Astrocyte (in vitro differentiated cells and primary cell): ENCODE measurements around the gene PSORS1C1. TPM values are rescaled to one million over a fixed set of nuclear protein-coding genes. Genes with fewer than 3 reads are reported as not detected.

Source experiments
- DNase-seq: peaks from one replicate; pipeline ENCODE4 v3.0.0-alpha.2; 2010; ENCODE audit warnings: low read depth
- FAIRE-seq: peaks from 2 replicates; lab custom pipeline; 2011; peaks lifted over from hg19 to GRCh38; lab: Jason Lieb, UNC
- H2AFZ ChIP-seq: 2 replicates; pipeline ENCODE4 v1.6.0; 2012; ENCODE audit warnings: low read depth, low read length, inconsistent platforms
- H3K27ac ChIP-seq: 2 replicates; pipeline ENCODE4 v1.5.1; 2011; ENCODE audit warnings: low read depth, low read length, inconsistent platforms
- H3K27me3 ChIP-seq: 2 replicates; pipeline ENCODE4 v1.6.0; 2011; ENCODE audit warnings: low read length, inconsistent platforms; ENCODE audit not compliant: insufficient read depth
- H3K36me3 ChIP-seq: 2 replicates; pipeline ENCODE4 v1.5.1; 2011; ENCODE audit warnings: low read length, inconsistent platforms; ENCODE audit not compliant: insufficient read depth
- H3K4me1 ChIP-seq: 2 replicates; pipeline ENCODE4 v1.5.1; 2011; ENCODE audit warnings: low read length, inconsistent platforms; ENCODE audit not compliant: insufficient read depth
- H3K4me2 ChIP-seq: 2 replicates; pipeline ENCODE4 v1.6.0; 2012; ENCODE audit warnings: low read length, inconsistent platforms
- H3K4me3 ChIP-seq: 2 replicates; pipeline ENCODE4 v1.5.1; 2011; ENCODE audit warnings: low read depth, mild to moderate bottlenecking, low read length, inconsistent platforms; ENCODE audit not compliant: insufficient read depth
- H3K79me2 ChIP-seq: 2 replicates; pipeline ENCODE4 v1.6.0; 2012; ENCODE audit warnings: mild to moderate bottlenecking, low read length, inconsistent platforms; ENCODE audit not compliant: insufficient read depth
- H3K9ac ChIP-seq: 2 replicates; pipeline ENCODE4 v1.6.0; 2012; ENCODE audit warnings: mild to moderate bottlenecking, low read length, inconsistent platforms
- H3K9me3 ChIP-seq: 2 replicates; pipeline ENCODE4 v1.5.1; 2012; ENCODE audit warnings: low read depth, mild to moderate bottlenecking, low read length, inconsistent platforms; ENCODE audit not compliant: insufficient read depth
- H4K20me1 ChIP-seq: 2 replicates; pipeline ENCODE4 v1.6.0; 2012; ENCODE audit warnings: low read length, inconsistent platforms; ENCODE audit not compliant: insufficient read depth
- H3K27ac Mint-ChIP-seq: one replicate; pipeline ENCODE4 v1.8.0; 2021; ENCODE audit warnings: mild to moderate bottlenecking, mixed read lengths; ENCODE audit not compliant: unreplicated experiment
- H3K27me3 Mint-ChIP-seq: one replicate; pipeline ENCODE4 v1.8.0; 2021; ENCODE audit warnings: low read depth, mixed read lengths; ENCODE audit not compliant: unreplicated experiment
- H3K36me3 Mint-ChIP-seq: one replicate; pipeline ENCODE4 v1.8.0; 2021; ENCODE audit warnings: low read depth, mixed read lengths; ENCODE audit not compliant: unreplicated experiment
- H3K4me1 Mint-ChIP-seq: one replicate; pipeline ENCODE4 v1.8.0; 2021; ENCODE audit warnings: low read depth, mixed read lengths; ENCODE audit not compliant: unreplicated experiment
- H3K4me3 Mint-ChIP-seq: one replicate; pipeline ENCODE4 v1.8.0; 2021; ENCODE audit warnings: mild to moderate bottlenecking, moderate library complexity, mixed read lengths; ENCODE audit not compliant: unreplicated experiment
- H3K9me3 Mint-ChIP-seq: one replicate; pipeline ENCODE4 v1.8.0; 2021; ENCODE audit warnings: mild to moderate bottlenecking, mixed read lengths; ENCODE audit not compliant: unreplicated experiment
- EZH2 ChIP-seq: IDR thresholded peaks from 2 replicates; pipeline ENCODE4 v1.6.1; 2012; ENCODE audit warnings: mild to moderate bottlenecking, low read length, inconsistent platforms; ENCODE audit not compliant: insufficient read depth
- total RNA-seq: library from RNA; stranded (reverse); gene quantifications from 2 replicates; pipeline ENCODE4 v1.2.1, GENCODE V29; 2021
- TF ChIP-seq, protein P1 (sequence below): IDR thresholded peaks from 2 replicates; pipeline ENCODE4 v1.5.1; 2011; ENCODE audit warnings: low read depth, mild to moderate bottlenecking, inconsistent platforms, low read length, moderate library complexity; ENCODE audit not compliant: insufficient read depth

PSORS1C1 gene
- total RNA-seq, 1 donor from 2014 or later, result 9.2 TPM

DNA sequence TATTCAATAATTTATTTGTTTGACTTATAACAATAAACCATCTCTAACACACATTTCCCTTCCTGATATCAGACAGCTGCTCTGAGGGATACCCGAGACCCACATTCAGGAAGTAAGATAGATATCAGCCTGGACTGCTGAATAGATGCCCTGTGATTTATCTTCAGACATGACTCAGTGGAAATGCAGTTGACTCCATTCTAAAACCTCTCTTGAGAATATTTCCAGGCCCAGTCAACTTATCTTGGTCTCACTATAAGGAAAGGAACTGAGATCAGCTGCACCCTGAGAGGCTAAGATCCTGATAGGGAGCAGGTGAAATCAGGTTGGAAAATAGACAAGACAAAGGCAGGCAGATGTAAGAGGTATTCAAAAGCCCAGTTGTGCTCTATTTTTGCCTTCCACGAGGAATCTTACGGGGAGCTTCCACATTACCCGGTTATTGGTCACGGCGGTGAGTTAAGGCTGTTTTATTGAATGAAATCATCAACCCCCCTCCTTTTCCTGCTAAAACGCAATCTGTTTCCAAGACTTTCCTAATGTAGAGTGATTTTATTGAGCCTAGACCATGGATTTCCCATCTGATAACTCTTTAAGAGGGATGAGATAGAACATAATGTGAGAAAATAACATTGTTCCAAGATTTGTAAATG lies 27.7 kb upstream of the PSORS1C1 start:
- peak overlapping the region; percentile 26 for H2AFZ ChIP-seq
- H3K36me3 ChIP-seq, result no peaks in the 10 kb centered on the region
- no peaks in the 10 kb centered on the region for H3K9me3 ChIP-seq
- FAIRE-seq (no peak), DNase-seq (peak; percentile 87)
- H3K4me1 ChIP-seq, result peaks cover 17% of the 10 kb centered on the region
- no peaks in the 10 kb centered on the region for H3K27me3 ChIP-seq
- peak overlapping the region; percentile 66 for H3K4me3 Mint-ChIP-seq
- H4K20me1 ChIP-seq, result no peaks in the 10 kb centered on the region
- no peaks in the 10 kb centered on the region for H3K9me3 Mint-ChIP-seq
- H3K27ac Mint-ChIP-seq, result peak overlapping the region; percentile 97
- H3K27ac ChIP-seq, result peak overlapping the region; percentile 80
- peak overlapping the region; percentile 79 for H3K4me2 ChIP-seq
- H3K4me3 ChIP-seq, result peak overlapping the region; percentile 35
- no peaks in the 10 kb centered on the region for H3K27me3 Mint-ChIP-seq
- peaks cover 32% of the 10 kb centered on the region for H3K4me1 Mint-ChIP-seq
- TF ChIP-seq, protein P1, sequence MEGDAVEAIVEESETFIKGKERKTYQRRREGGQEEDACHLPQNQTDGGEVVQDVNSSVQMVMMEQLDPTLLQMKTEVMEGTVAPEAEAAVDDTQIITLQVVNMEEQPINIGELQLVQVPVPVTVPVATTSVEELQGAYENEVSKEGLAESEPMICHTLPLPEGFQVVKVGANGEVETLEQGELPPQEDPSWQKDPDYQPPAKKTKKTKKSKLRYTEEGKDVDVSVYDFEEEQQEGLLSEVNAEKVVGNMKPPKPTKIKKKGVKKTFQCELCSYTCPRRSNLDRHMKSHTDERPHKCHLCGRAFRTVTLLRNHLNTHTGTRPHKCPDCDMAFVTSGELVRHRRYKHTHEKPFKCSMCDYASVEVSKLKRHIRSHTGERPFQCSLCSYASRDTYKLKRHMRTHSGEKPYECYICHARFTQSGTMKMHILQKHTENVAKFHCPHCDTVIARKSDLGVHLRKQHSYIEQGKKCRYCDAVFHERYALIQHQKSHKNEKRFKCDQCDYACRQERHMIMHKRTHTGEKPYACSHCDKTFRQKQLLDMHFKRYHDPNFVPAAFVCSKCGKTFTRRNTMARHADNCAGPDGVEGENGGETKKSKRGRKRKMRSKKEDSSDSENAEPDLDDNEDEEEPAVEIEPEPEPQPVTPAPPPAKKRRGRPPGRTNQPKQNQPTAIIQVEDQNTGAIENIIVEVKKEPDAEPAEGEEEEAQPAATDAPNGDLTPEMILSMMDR, result no peak
- no peaks in the 10 kb centered on the region for H3K79me2 ChIP-seq
- H3K36me3 Mint-ChIP-seq, result no peaks in the 10 kb centered on the region
- H3K9ac ChIP-seq, result peak overlapping the region; percentile 73

DNA sequence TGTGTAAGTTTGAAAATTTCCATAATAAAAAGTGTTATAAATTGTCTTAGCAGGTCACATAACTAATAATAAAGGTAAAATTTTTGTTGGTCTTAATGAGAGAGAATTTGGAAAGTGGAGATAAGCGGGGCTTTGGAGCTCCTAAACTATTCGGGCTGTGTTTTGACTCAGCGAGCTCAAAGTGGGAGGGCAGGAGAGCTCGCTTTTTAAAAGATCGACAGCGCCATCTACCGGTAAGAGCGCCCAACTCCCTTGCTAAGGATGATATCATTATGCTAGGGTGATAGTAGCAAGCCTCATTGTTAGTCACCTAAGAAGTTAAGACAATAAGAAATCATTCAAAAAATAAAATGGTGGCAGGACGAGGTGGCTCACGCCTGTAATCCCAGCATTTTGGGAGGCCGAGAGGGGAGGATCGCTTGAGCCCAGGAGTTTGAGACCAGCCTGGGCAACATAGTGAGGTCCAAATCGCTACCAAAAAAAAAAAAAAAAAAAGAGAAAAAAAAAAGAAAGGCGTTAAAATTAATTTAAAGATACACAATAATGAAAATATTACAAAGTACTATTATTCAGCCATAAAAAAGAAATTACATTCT lies 27.0 kb upstream of the PSORS1C1 start:
- H4K20me1 ChIP-seq, result no peaks in the 10 kb centered on the region
- no peaks in the 10 kb centered on the region for H3K27me3 Mint-ChIP-seq
- H3K36me3 ChIP-seq, result no peaks in the 10 kb centered on the region
- H3K9me3 Mint-ChIP-seq, result no peaks in the 10 kb centered on the region
- DNase-seq, result peak; percentile 64
- H3K27me3 ChIP-seq, result no peaks in the 10 kb centered on the region
- peak overlapping the region; percentile 73 for H3K9ac ChIP-seq
- peak overlapping the region; percentile 35 for H3K4me3 ChIP-seq
- H2AFZ ChIP-seq, result no peak overlapping the region
- H3K4me3 Mint-ChIP-seq, result peak overlapping the region; percentile 66
- peak overlapping the region; percentile 97 for H3K27ac Mint-ChIP-seq
- H3K4me1 Mint-ChIP-seq, result peaks cover 32% of the 10 kb centered on the region
- no peaks in the 10 kb centered on the region for H3K79me2 ChIP-seq
- H3K27ac ChIP-seq, result peak overlapping the region; percentile 80
- H3K9me3 ChIP-seq, result no peaks in the 10 kb centered on the region
- peaks cover 17% of the 10 kb centered on the region for H3K4me1 ChIP-seq
- no peak for FAIRE-seq
- peak overlapping the region; percentile 79 for H3K4me2 ChIP-seq
- no peak for TF ChIP-seq EZH2
- TF ChIP-seq, protein P1, result peak; percentile 86
- H3K36me3 Mint-ChIP-seq, result no peaks in the 10 kb centered on the region
